Measurements from ENCODE around the gene SNX18. TPM values are rescaled to one million over a fixed set of nuclear protein-coding genes. Genes with fewer than 3 reads are reported as not detected.

SNX18 gene
- total and polyA plus RNA-seq, 2 of the 4 experiments (the other 2 are of a cell fraction): 31.2 to 50.0 TPM

DNA sequence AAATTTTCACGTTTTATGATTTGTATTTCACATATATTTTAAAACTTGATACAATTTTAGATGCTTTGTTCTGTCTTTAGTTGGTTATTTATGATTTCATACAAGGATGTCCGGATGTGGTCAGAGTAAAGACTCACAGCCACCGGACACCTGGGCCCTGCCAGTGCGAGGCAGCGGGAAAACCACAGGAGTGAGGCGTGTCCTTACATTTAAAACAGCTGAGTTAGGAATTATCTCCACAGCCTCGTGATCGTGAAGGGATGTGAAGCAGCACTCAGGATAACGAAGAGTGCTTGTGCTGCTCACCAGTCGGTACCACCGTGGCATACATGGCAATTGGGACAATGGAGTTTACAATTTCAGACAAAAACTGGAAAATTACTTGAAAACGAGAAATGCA lies 14.0 kb downstream of the SNX18 start:
- Histone ChIP-seq H4K91ac (ENCODE audit: insufficient read depth, low read depth, low read length) (no peak overlapping the region), H3K36me3 (ENCODE audit: control insufficient read depth, insufficient read depth, low read length) (peaks cover 23% of the 10 kb centered on the region), H2BK5ac (ENCODE audit: low read depth, low read length, poor library complexity, severe bottlenecking) (no peak overlapping the region), H3K4ac (ENCODE audit: low read depth, low read length) (peak overlapping the region; percentile 18), H2AK9ac (replicated peaks; ENCODE audit: low read depth, low read length, poor library complexity) (no peak overlapping the region), H3K4me3 (ENCODE audit: insufficient read depth, low read depth, low read length) (no peak overlapping the region), H3K14ac (replicated peaks; ENCODE audit: low read depth, low read length) (no peak overlapping the region), H2BK15ac (ENCODE audit: low read depth, low read length) (no peak overlapping the region), H3K27me3 (ENCODE audit: control insufficient read depth, insufficient read depth, low read length) (no peaks in the 10 kb centered on the region), H4K5ac (ENCODE audit: low read depth, low read length) (no peak overlapping the region), H2AK5ac (ENCODE audit: low read depth, low read length) (peak overlapping the region; percentile 36; the same call in 1 of the 2 replicates), H3K9ac (ENCODE audit: low read depth, low read length) (no peak overlapping the region), H2AFZ (replicated peaks; ENCODE audit: low read length, poor library complexity) (no peak overlapping the region), H4K20me1 (ENCODE audit: insufficient read depth, low read length) (peaks cover 93% of the 10 kb centered on the region), H4K8ac (ENCODE audit: low read depth in 2 of 2, low read length in 2 of 2) (no peak overlapping the region), H3K27ac (ENCODE audit: insufficient read depth, low read length) (no peak overlapping the region), H3K79me1 (ENCODE audit: low read depth in 1 of 2, low read length in 2 of 2) (peaks cover 7 to 72% of the 10 kb centered on the region in 2 experiments; a peak in 3 of 4 replicates), H3K9me3 (ENCODE audit: control insufficient read depth, insufficient read depth, low read length) (no peaks in the 10 kb centered on the region), H2BK20ac (ENCODE audit: low read depth, low read length) (no peak overlapping the region), H3K9me1 (ENCODE audit: insufficient read depth, low read length) (peaks cover 35% of the 10 kb centered on the region), H3K23ac (ENCODE audit: low read depth, low read length) (no peak overlapping the region), H3K18ac (ENCODE audit: low read depth, low read length) (no peak overlapping the region), H3K4me1 (ENCODE audit: control insufficient read depth, insufficient read depth, low read length) (peaks cover 38% of the 10 kb centered on the region), H2BK120ac (ENCODE audit: low read depth, low read length) (no peak overlapping the region), H3K4me2 (ENCODE audit: low read depth, low read length) (peak overlapping the region; percentile 14; the same call in 1 of the 2 replicates), H3K56ac (ENCODE audit: extremely low read depth, insufficient read depth, low read length) (no peak overlapping the region)
- dilution Hi-C loops (cut with HindIII; ENCODE audit: low sequenced_read_pairs, unreplicated experiment) (no loop called here), in situ Hi-C loops (cut with MboI; ENCODE audit: low sequenced_read_pairs) (no loop called here), intact Hi-C loops (cut with micrococcal nuclease) (no loop called here)
- DNase-seq (no peak), ATAC-seq (ENCODE audit: low read depth) (no peak)
- no TSS peak for BruUV-seq (replicated peaks)
- ChIA-PET CTCF (interaction anchor here (0.6 kb wide), 1 partner anchor 72 kb away, joined by 3 read pairs; no protein-coding TSS in a partner anchor), POLR2A (ENCODE audit: unreplicated experiment) (no interaction called here)
- 86% methylated on average over 3 of the region's 12 CpGs; no CpG with 5 or more reads in 1 of the 2 experiments for WGBS, 2 experiments (ENCODE audit: extremely low coverage in 2 of 2, insufficient read length in 1 of 2)
- no peak for TF ChIP-seq POLR2A (IDR thresholded peaks at IDR 0.05; ENCODE audit: low read depth, low read length)
- TF ChIP-seq CEBPB (IDR thresholded peaks at IDR 0.05; ENCODE audit: low read depth, low read length): no peak
- TF ChIP-seq MXI1 (IDR thresholded peaks at IDR 0.05; ENCODE audit: borderline replicate concordance, low read depth, low read length): no peak
- TF ChIP-seq RFX5 (IDR thresholded peaks at IDR 0.05; ENCODE audit: low read depth, low read length): no peak
- TF ChIP-seq NFE2L2 (IDR thresholded peaks at IDR 0.05; ENCODE audit: low read depth, low read length): no peak
- TF ChIP-seq BHLHE40 (IDR thresholded peaks at IDR 0.05; ENCODE audit: low read depth, low read length): no peak
- TF ChIP-seq, protein P1, sequence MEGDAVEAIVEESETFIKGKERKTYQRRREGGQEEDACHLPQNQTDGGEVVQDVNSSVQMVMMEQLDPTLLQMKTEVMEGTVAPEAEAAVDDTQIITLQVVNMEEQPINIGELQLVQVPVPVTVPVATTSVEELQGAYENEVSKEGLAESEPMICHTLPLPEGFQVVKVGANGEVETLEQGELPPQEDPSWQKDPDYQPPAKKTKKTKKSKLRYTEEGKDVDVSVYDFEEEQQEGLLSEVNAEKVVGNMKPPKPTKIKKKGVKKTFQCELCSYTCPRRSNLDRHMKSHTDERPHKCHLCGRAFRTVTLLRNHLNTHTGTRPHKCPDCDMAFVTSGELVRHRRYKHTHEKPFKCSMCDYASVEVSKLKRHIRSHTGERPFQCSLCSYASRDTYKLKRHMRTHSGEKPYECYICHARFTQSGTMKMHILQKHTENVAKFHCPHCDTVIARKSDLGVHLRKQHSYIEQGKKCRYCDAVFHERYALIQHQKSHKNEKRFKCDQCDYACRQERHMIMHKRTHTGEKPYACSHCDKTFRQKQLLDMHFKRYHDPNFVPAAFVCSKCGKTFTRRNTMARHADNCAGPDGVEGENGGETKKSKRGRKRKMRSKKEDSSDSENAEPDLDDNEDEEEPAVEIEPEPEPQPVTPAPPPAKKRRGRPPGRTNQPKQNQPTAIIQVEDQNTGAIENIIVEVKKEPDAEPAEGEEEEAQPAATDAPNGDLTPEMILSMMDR (conservative IDR thresholded peaks at IDR 0.05; ENCODE audit: low read depth, low read length): no peak
- TF ChIP-seq MAZ (IDR thresholded peaks at IDR 0.05; ENCODE audit: borderline replicate concordance, low read depth, low read length): no peak
- no peak for TF ChIP-seq MAFK (IDR thresholded peaks at IDR 0.05; ENCODE audit: low read depth, low read length)
- TF ChIP-seq, protein P2, sequence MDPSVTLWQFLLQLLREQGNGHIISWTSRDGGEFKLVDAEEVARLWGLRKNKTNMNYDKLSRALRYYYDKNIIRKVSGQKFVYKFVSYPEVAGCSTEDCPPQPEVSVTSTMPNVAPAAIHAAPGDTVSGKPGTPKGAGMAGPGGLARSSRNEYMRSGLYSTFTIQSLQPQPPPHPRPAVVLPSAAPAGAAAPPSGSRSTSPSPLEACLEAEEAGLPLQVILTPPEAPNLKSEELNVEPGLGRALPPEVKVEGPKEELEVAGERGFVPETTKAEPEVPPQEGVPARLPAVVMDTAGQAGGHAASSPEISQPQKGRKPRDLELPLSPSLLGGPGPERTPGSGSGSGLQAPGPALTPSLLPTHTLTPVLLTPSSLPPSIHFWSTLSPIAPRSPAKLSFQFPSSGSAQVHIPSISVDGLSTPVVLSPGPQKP (IDR thresholded peaks at IDR 0.05; ENCODE audit: borderline replicate concordance, low read depth, low read length): no peak
- TF ChIP-seq FOS (IDR thresholded peaks at IDR 0.05; ENCODE audit: low read depth, low read length): no peak
- TF ChIP-seq, protein P3, sequence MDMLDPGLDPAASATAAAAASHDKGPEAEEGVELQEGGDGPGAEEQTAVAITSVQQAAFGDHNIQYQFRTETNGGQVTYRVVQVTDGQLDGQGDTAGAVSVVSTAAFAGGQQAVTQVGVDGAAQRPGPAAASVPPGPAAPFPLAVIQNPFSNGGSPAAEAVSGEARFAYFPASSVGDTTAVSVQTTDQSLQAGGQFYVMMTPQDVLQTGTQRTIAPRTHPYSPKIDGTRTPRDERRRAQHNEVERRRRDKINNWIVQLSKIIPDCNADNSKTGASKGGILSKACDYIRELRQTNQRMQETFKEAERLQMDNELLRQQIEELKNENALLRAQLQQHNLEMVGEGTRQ (IDR thresholded peaks at IDR 0.05; ENCODE audit: low read depth, low read length): no peak
- no peak for TF ChIP-seq CHD1 (IDR thresholded peaks at IDR 0.05; ENCODE audit: low read depth, low read length)
- no peak for TF ChIP-seq RCOR1 (IDR thresholded peaks at IDR 0.05; ENCODE audit: insufficient replicate concordance, low read length)
- TF ChIP-seq RAD21 (IDR thresholded peaks at IDR 0.05; ENCODE audit: low read length): no peak
- TF ChIP-seq SMC3 (IDR thresholded peaks at IDR 0.05; ENCODE audit: low read depth, low read length): no peak
